Measurements from ENCODE around the gene ZNF536. TPM values are rescaled to one million over a fixed set of nuclear protein-coding genes. Genes with fewer than 3 reads are reported as not detected.

ZNF536 gene
- total and polyA plus RNA-seq, 3 donors from 2014 or later, result 6.6 to 57.6 (median 35.1) TPM

GRCh38 chr19:30386551-30387143, 14.5 kb downstream of the ZNF536 start:
- Histone ChIP-seq H3K4me3 (no peak overlapping the region), H3K27me3 (no peaks in the 10 kb centered on the region), H3K4me1 (no peaks in the 10 kb centered on the region), H3K36me3 (ENCODE audit: low read depth, missing control alignments) (no peaks in the 10 kb centered on the region), H3K27ac (no peak overlapping the region), H3K9me3 (no peaks in the 10 kb centered on the region)
- TF ChIP-seq CTCF (IDR thresholded peaks at IDR 0.05) (no peak), POLR2A (IDR thresholded peaks at IDR 0.05) (no peak)
- intact Hi-C loops (cut with DNase I; ENCODE audit: low total_unique reads), result no loop called here
- 82 to 85% methylated on average over 13 of the region's 13 CpGs for WGBS, 2 donors
- DNase-seq, result no peak

GRCh38 chr19:30387311-30388115, 15.3 kb downstream of the ZNF536 start:
- no peaks in the 10 kb centered on the region for H3K4me1 ChIP-seq
- DNase-seq, result no peak
- intact Hi-C loops (cut with DNase I; ENCODE audit: low total_unique reads), result no loop called here
- 77 to 84% methylated on average over 5 to 12 of the region's 12 CpGs for WGBS, 2 donors
- no peak overlapping the region for H3K27ac ChIP-seq
- H3K27me3 ChIP-seq, result no peaks in the 10 kb centered on the region
- H3K4me3 ChIP-seq, result no peak overlapping the region
- H3K36me3 ChIP-seq (ENCODE audit: low read depth, missing control alignments), result no peaks in the 10 kb centered on the region
- TF ChIP-seq CTCF (IDR thresholded peaks at IDR 0.05) (no peak), POLR2A (IDR thresholded peaks at IDR 0.05) (no peak)
- H3K9me3 ChIP-seq, result no peaks in the 10 kb centered on the region

- no peak for TF ChIP-seq CTCF (IDR thresholded peaks at IDR 0.05)
- no peak for TF ChIP-seq POLR2A (IDR thresholded peaks at IDR 0.05)
- no peaks in the 10 kb centered on the region for H3K4me1 ChIP-seq
- no peak overlapping the region for H3K27ac ChIP-seq
- no peaks in the 10 kb centered on the region for H3K36me3 ChIP-seq (ENCODE audit: low read depth, missing control alignments)
- H3K4me3 ChIP-seq, result no peak overlapping the region
- no peaks in the 10 kb centered on the region for H3K9me3 ChIP-seq
- H3K27me3 ChIP-seq, result no peaks in the 10 kb centered on the region
- intact Hi-C loops (cut with DNase I; ENCODE audit: low total_unique reads), result no loop called here
- no peak for DNase-seq
- WGBS, 2 donors, result 94 to 100% methylated on average over 6 to 9 of the region's 9 CpGs
Measured at GRCh38 chr19:30388327-30388726, 16.1 kb downstream of the ZNF536 start.

GRCh38 chr19:30388819-30389218, 16.6 kb downstream of the ZNF536 start:
- Histone ChIP-seq H3K4me3 (no peak overlapping the region), H3K9me3 (no peaks in the 10 kb centered on the region), H3K27ac (no peak overlapping the region), H3K36me3 (ENCODE audit: low read depth, missing control alignments) (no peaks in the 10 kb centered on the region), H3K4me1 (no peaks in the 10 kb centered on the region), H3K27me3 (no peaks in the 10 kb centered on the region)
- intact Hi-C loops (cut with DNase I; ENCODE audit: low total_unique reads), result no loop called here
- 89 to 90% methylated on average over 5 of the region's 5 CpGs for WGBS, 2 donors
- no peak for DNase-seq
- TF ChIP-seq CTCF (IDR thresholded peaks at IDR 0.05), result no peak
- no peak for TF ChIP-seq POLR2A (IDR thresholded peaks at IDR 0.05)
